ENCODE results near the gene UPK1A.

Gene UPK1A

DNA sequence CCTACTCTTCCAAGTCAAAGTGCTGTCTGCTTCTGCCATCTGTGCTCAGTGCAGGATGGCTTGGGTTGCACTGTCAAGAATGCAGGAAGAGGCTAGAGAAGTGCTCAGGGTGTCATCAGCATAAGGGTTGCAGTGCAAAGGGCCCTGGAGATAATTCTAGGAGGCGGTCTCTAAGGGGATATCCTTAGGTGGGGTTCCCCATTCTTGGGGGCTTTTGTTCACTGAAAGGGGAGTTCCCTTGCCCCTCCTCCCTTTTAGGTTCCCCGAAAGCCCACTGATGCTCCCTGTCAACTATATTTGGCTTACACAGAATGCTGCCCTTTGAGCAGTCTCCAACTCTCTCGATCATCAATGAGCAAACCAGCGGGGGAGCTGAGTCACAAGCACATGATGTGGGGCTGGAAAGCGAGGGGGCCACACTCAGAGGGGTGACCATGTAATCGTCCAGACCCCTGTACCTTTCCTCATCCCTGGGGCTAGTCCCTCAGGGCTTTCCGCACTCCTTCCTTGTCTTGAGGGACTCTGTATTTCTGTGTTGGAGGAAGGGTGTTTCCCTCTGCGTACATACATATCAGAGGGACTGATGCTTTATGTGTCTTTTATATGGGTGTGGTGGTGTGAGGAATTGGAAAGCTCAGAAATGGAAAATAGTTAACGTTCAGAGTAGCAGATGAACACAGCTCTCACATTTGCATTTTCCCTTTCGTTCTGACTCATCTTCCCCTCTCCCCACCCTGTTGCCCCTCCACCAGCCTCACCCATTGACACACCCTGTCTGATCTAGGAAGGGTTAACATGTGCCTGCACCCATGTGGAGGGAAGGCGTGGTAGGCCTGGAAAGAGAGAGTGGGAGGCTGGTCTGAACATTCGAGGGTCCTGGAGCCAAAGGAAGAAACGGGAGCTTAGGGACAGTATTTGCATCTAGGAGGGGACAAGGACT, 44.7 kb downstream of the UPK1A start:
- H3K4me3 ChIP-seq (ENCODE audit: low read depth, low read length) = no peak overlapping the region
- no peak for DNase-seq (ENCODE audit: low read depth)
- in situ Hi-C loops (cut with HindIII; ENCODE audit: low sequenced_read_pairs) = no loop called here
- TF ChIP-seq, protein P1, sequence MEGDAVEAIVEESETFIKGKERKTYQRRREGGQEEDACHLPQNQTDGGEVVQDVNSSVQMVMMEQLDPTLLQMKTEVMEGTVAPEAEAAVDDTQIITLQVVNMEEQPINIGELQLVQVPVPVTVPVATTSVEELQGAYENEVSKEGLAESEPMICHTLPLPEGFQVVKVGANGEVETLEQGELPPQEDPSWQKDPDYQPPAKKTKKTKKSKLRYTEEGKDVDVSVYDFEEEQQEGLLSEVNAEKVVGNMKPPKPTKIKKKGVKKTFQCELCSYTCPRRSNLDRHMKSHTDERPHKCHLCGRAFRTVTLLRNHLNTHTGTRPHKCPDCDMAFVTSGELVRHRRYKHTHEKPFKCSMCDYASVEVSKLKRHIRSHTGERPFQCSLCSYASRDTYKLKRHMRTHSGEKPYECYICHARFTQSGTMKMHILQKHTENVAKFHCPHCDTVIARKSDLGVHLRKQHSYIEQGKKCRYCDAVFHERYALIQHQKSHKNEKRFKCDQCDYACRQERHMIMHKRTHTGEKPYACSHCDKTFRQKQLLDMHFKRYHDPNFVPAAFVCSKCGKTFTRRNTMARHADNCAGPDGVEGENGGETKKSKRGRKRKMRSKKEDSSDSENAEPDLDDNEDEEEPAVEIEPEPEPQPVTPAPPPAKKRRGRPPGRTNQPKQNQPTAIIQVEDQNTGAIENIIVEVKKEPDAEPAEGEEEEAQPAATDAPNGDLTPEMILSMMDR (IDR thresholded peaks at IDR 0.05; ENCODE audit: low read depth, low read length, missing control alignments) = no peak

DNA sequence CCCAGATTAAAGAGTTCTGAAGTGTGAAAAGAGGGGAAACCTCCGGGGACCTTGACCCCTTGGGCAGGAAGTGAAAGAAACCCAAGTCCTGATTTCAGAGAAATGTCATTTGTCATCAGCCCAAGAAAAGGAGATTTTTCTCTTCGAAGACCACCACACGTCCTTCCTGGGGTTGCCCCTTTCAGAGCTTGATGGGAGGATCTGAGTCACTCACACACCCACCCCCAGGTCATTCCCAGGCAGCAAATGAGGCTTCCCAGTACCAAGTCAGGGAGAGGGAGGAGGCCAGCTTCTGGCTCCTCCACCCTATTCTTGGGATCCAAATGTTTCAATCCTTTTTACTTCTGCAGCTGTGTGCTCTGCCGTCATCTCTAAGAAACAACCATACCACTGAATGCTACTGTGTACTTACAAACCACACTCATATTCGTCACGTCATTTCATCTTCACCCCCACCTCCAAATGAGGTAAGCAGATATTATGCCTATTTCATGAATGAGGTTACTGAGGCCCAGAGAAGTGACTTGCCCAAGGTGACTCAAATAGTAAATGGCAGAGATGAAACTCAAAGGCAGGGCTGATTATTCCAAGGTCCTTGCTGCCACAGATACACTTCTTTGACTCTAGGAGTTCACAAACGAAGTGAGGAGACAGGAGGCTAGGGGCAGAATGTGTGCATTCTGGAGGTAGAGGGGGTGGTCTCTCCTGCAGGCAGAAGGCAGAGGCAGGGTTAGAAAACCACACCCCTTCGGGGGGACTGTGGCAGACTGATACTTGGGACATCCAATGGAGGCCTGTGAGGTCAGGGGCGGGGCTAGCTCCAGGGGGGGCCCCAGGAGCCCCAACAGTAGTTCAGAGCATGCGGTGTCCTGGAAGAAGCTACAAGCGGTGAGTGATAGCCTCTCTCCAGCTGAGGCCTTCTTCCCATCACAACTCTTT, 46.5 kb downstream of the UPK1A start:
- in situ Hi-C loops (cut with HindIII; ENCODE audit: low sequenced_read_pairs) = no loop called here
- TF ChIP-seq, protein P1 (IDR thresholded peaks at IDR 0.05; ENCODE audit: low read depth, low read length, missing control alignments) = no peak
- no peak overlapping the region for H3K4me3 ChIP-seq (ENCODE audit: low read depth, low read length)
- no peak for DNase-seq (ENCODE audit: low read depth)

DNA sequence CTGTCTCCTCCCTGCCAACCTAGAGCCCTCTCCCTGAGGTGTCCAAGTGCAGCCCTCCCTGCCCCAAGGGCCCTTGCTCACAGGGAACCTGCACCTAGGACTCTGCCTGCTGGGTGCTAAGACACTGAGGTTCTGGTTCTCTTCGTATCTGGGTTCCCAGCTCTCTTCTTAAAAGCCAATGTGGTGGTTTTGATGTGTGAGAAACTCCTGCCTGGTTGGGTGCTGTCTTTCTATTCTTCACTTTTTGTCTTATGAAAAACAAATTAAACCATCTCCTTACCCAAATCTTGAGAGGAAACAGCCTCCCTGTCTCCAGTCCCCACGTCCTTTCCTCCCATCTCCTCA, 47.2 kb downstream of the UPK1A start:
- TF ChIP-seq, protein P1 (IDR thresholded peaks at IDR 0.05; ENCODE audit: low read depth, low read length, missing control alignments) = no peak
- in situ Hi-C loops (cut with HindIII; ENCODE audit: low sequenced_read_pairs) = no loop called here
- H3K4me3 ChIP-seq (ENCODE audit: low read depth, low read length) = no peak overlapping the region
- no peak for DNase-seq (ENCODE audit: low read depth)

DNA sequence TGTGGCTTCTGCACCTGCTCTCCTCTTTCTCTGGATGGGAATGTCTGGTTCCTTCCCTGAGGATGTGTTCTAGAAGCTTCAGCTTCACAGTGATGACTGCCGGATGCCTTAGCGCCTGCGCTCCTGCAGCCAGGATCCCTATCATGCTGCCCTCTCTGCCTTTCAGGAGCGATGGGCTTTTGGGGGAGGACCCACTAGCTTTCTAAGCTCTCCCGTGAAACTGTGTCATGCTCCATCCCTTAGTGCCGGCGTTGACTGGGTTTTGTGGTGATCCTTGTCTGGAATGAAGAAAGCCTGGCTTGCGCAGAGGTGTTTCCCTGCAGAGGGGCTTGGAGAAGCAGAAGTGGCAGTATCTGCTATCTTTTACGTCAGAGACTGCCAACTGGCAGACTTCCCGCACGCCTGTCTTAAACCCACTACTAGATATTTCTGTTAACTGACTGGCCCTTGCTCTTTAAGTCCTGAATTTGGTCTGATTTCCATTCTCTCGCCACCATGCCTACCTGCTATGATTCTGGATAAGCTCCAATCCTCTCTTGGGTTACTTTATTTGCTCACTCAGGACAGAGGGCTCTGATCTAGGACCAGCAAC, 47.7 kb downstream of the UPK1A start:
- DNase-seq (ENCODE audit: low read depth) = no peak
- TF ChIP-seq, protein P1 (IDR thresholded peaks at IDR 0.05; ENCODE audit: low read depth, low read length, missing control alignments) = no peak
- in situ Hi-C loops (cut with HindIII; ENCODE audit: low sequenced_read_pairs) = no loop called here
- no peak overlapping the region for H3K4me3 ChIP-seq (ENCODE audit: low read depth, low read length)

DNA sequence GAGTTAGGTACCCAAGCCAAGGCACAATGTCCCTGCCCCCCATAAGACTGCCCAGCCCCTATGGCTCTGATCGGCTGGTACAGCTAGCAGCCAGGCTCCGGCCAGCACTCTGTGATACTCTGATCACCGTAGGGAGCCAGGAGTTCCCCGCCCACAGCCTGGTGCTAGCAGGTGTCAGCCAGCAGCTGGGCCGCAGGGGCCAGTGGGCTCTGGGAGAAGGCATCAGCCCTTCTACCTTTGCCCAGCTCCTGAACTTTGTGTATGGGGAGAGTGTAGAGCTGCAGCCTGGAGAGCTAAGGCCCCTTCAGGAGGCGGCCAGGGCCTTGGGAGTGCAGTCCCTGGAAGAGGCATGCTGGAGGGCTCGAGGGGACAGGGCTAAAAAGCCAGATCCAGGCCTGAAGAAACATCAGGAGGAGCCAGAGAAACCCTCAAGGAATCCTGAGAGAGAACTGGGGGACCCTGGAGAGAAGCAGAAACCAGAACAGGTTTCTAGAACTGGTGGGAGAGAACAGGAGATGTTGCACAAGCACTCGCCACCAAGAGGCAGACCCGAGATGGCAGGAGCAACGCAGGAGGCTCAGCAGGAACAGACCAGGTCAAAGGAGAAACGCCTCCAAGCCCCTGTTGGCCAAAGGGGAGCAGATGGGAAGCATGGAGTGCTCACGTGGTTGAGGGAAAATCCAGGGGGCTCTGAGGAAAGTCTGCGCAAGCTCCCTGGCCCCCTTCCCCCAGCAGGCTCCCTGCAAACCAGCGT, 48.5 kb downstream of the UPK1A start:
- TF ChIP-seq, protein P1 (IDR thresholded peaks at IDR 0.05; ENCODE audit: low read depth, low read length, missing control alignments) = no peak
- H3K4me3 ChIP-seq (ENCODE audit: low read depth, low read length) = no peak overlapping the region

More for the DNA sequence above, 48.5 kb downstream of the UPK1A start:
- in situ Hi-C loops (cut with HindIII; ENCODE audit: low sequenced_read_pairs) = no loop called here
- no peak for DNase-seq (ENCODE audit: low read depth)

Data from astrocyte of the cerebellum (primary cell).